Activated effector memory CD4-positive, alpha-beta T cell treated with anti-CD3 and anti-CD28 coated beads, Interleukin-2, amount 50 U/mL, for 16 hours (primary cell): ENCODE data around the gene TEDC1.

ENCODE experiments used
- DNase-seq: peaks from one replicate; pipeline ENCODE4 v3.0.0-alpha.2; 2020

The TEDC1 gene, protein sequence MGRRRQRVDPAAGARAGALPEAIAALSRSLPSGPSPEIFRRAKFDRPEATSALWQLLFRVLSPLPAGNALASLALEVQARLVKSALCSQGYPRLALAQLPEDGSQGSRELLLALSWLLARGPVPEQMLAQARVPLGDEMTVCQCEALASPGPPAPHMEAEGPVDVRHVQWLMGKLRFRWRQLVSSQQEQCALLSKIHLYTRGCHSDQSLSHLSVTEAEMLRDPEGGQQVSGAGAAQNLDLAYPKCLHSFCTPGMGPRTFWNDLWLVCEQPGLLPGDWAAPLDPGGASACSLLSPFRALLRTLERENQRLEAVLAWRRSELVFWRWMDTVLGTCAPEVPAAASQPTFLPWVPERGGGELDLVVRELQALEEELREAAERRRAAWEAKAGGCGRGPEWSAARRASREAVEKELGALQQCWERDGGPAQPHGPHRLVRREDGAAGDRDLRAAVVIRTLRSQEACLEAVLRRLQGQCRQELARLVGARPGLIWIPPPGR

DNA sequence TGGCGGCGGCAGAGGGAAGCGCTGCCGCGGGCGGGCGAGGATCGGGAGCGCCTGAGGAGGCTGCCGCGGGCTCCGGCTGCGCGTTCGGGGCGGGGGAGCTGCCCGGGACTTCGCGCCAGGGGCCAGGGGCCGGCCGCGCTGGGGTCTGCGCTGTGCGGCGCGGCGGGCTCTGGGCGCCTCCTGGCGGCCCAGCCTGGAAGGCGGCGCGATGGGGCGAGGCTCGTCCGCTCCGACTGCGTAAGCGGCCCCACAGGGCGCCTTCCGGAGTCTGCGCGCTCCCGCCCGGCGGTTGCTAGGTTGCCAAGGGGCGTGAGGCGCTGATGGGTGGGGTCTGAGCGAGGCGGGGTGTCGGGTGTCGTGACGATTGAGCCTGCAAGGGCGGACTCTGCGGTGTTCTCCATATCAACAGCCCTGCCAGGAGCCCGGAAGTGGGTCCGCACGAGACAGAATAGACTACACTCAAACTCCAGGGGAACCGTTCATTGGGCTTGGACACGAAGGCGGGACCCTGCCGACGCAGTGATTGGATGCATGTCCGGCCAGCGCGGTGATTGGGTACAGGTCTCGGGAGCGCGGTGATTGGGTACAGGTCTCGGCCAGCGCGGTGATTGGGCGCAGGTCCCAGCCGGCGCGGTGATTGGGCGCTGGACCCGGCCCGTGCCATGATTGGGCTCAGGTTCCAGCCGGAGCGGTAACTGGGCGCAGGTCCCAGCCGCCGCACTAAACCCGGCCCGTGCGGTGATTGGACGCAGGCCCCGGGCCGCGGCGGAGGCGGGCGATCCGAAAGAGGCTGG is at the start of gene TEDC1:
TEDC1 (plus strand) TSS at position 675 of the 794 bp plus-strand sequence. CDS start 130 bp downstream, outside the sequence.
- DNase-seq = peak; percentile 100

DNA sequence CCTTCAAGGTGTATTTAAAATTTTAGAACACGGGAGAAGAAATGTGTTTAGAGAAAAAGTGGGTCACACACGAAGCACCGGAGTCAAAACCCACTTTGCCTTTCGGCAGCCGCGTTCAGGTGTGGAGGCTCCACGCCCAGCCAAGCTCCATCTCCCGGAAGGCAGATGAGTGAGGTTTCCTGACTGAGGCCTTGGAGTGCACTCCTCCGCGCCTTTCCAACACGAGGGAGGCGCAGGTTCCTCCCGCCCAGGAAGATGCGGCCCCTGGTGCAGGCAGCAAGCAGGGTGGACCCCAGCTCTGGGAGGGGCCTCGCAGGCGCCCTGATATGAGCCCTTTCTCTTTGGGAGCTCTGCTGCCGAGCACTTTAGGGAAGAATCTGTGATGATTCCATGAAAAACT is 48.9 kb upstream of the TEDC1 start:
- no peak for DNase-seq

DNA sequence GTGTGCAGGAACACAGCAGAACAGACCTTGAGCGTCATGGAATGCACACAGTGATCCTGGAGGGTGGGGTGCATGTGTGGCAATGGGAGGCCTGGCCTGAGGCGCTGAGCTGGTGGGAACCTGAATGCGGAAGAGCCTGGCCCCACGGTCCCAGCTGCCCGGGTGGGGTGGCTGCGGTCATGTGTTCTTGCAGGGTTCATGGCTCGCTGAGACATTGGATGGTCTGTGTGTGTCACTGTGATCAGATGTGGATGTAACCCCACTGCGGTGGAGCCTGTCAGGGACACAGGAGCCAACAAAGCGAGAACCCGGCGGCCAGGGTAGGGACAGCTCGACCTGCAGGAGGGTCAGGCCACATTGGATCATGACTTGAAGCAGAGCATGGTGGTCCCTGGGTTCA is 48.2 kb upstream of the TEDC1 start:
- DNase-seq = no peak

DNA sequence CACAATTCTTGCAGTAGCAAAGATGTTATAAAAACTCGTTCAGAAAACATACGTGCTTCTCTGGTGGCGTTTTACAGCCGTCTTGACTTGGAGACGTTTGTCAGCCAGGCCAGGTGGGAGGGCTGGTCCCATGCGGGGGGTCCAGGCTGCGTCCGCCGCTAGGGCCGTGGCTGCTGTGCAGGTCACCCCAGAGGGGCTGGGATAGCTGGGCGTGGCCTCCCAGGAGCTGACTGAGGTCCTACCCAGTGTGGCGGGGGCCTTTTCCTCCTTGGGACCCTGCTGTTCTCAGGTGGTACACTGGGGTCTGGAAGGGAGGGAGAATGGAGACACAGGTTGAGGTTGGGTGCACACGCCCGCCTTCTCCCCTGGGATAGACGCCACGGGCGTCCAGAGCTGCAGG is 46.2 kb upstream of the TEDC1 start:
- DNase-seq = no peak

DNA sequence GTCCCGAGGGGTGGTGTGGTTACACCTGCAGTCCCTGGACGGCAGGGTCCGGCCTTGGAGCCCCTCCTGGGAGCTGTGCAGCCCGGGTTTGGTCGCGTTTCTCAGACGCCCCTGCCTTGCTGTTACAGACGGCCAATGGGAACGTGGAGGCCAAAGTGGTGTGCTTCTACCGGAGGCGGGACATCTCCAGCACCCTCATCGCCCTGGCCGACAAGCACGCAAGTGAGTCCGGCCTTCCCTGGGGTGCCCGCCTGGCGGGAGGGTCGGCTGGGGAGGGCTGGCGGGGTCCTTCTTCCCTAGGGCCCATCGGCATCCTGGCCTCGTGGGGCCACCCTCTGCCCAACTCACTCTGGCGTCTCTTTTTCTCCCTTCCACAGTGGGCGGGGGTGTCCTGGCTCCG is 45.8 kb upstream of the TEDC1 start:
- DNase-seq = no peak

DNA sequence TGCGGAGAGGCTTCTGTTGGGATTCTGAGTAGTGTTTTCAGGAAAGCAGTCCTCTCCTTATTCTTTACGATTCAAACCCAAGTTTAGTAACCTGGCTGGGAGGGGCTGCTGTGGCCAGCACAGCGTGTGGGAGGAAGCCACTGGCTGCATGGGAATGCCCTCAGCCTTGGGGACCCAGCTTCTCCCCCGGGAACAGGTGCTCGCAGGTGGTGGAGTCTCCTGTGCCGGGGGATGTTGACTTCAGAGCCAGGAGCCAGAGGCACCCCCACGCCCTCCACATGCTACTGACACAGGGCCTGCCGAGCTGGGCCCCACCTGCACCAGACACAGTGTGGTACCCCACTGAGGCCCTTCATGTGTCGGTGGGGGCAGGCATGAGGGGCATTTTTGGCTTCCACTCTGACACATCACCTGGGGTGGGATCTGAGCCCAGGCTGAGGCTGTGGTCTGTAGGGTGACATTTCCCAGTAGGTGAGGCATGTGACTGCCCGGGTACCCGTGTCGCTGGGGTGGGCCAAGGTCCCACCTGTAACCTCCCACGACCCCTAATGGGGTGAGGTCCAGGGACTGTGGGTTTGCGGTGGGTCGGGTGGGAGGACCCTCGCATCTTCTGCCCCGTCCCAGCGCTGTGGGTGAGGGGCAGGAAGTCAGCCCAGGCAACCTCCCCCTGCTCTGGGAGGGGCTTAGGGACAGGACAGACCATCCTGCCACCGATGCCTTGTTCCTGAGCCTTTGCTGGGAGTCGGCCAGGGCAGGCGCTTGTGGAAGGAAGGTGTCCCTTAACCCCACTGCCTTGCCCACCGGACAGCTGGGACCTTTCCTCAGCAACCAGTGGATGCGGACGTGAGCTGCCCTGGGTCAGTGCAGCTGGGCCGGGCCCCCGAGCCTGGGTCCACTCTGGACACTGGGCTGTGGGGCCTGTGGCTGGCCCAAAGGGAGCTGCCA is 44.9 kb upstream of the TEDC1 start:
- DNase-seq = no peak

DNA sequence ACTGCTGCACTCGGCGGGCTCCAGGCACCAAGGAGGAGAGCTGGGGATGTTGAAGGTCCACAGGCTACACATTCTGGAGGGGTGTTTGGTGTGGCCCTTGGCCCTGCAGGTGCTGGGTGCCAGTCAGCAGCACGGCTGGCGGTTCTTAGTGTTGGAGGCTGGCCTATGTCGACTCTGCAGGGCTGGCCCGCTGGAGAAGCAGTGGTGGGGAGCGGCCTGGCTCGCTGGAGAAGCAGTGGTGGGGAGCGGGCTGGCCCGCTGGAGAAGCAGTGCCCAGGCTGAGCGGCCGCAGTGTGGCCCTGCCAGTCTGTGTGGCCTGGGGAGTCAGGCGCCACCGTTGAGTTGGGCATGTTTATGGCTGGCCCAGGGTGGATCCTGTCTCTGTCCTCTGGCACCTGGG is 44.1 kb upstream of the TEDC1 start:
- no peak for DNase-seq

DNA sequence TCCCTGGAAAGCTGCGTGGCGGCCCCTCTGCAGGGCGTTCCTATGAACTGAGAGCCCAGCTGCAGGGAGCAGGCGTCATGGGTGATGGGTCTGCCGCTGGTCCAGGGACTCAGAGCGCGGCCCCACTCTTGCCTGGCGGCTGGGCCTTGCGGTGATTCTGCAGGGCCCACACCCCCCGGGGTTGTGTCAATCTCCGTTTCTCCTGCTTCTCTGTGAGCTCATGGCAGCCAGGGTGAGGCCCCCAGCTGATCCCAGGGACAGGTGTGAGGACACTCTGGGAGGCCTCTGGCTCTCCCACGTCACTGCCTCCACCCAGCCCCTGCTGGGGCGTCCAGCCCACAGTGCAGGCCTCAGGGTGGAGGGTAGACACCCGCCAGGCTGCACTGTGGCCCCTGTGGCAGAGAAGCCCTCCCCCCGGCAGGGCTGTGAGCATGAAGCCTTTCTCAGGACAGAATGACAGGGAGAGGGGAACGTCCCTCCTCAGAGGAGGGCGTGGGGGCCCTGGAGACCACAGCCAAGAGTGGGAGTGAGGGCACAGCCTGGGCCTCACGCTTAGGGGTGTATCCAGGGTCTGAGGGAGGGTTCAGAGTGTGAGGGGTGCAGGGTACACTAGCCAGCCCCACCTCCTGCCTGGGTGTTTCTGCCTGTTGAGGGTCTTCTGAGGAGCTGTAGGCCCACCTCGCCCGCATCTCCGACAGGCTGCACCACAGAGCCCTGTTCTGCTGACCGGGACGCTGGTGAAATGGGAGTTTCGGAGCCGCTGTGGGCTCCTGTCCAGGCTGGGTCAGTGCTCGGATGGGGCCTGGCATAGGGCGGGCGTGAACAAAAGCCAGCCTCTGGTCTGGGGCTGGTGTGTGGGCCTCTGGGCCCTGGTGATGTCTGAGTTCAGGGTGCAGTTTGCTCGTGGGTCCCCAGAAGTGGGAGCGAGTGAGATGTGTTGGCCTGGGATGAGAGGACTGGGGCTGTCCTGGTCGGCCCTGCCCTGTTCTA is 43.1 kb upstream of the TEDC1 start:
- DNase-seq = no peak

DNA sequence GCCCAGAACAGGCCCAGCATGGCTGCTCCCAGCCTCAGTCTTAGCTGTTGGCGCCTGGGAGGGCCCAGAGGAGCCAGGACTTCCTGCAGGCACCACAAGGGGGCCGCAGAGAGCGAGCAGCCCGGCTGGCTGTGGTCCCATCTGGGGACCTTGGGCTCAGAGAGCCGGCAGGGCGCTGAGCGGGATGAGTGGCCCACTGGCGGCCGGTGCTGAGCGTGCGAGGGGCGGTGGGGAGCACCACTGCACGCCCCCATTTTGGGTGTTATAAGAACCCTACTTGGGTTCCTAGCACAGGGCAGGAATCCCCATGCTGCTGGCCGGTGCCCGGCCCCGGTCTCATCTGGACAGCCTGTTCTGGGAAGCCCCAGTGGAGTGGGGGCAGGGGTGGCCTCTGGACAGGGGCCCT is 42.3 kb upstream of the TEDC1 start:
- peak; percentile 88 for DNase-seq

DNA sequence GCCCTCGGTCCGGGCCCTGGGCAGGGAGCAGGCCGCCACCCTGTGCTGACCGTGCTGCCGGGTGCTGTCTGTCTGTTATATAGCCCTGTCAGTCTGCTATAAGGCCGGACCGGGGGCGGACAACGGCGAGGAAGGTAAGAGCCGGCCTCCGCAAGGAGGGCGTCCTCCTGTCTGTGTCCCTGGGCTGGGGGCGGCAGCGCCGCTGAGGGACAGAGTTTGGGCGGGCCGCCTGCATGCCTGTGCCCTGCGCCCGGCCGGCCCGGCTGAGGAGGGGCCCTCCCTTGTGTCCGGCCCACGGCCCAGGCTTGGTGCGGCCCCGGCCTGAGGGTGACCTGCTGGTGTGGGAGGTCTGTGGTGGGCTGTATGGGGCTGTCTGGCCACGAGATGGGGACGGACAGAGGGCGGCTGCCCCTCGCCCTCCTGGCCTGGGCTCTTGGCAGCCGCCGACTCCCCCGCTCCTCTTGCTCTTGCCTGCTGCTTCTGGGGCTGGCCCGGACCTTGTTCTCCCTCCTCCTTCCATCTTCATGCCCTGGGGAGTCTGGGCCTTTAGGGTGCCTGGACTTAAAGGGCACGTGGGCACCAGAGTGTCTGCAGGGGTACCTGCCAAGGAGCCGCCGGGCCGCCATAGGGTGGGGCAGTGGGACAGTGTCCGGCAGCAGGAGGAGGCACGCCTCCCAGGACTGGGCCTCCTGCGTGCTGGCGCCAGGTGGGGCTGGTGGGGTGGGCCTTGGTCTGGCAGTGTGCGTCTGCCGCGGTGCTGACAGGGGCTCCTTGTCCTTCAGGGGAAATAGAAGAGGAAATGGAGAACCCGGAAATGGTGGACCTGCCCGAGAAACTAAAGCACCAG is 41.5 kb upstream of the TEDC1 start:
- no peak for DNase-seq

DNA sequence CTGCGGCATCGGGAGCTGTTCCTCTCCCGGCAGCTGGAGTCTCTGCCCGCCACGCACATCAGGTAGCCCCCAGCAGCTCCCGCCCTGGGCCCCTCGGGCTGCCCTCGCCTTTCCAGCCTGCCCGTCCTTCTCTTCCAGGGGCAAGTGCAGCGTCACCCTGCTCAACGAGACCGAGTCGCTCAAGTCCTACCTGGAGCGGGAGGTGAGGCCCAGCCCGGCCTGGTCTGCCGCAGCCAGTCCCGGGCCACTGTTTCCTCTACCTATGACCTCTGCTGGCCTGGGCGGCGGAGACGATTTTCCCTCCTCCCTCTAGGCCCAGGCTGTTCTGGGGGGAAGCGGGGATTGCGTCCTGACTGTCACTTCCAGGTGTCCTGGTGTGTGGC is 40.9 kb upstream of the TEDC1 start:
- DNase-seq = no peak

DNA sequence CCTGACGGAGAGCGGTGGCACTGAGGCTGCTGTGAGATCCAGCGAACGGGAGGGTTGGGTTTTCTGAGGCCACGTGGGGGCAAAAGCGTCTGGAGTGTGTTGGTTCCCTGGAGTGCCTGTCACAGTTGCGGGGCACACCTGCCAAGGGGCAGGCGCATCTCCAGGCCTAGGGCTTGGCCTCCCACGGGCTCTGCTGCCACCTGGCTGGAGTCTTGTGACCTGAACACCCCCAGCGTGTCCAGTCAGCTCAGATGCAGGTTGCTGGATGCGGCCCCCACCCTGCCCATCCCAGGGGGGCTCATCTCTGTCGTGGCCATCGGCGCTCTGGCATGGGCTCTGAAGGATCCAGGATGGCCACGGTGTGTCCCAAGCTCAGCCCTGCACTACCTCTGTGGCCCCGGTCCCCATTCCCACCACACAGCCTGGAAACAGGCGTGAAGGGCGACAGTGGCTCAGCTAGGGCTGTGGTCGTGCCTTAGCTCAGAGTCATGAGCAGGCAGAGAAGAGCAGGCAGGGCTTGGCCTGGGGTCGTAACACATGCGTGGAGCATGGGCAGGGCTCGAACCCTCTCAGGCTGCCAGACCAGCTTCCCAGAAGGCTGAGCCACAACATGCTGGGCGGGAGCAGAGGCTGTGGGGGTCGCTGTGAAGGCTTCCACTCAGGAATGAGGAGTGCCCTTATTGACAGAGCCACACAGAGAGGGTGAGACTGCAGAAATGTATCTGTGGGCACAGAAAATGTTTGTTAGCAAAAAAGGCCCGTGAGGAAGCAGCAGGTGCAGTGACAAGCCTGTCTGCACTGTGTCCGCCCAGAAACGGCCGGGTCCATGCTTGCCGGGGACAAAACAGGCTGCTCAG is 40.0 kb upstream of the TEDC1 start:
- DNase-seq = no peak

DNA sequence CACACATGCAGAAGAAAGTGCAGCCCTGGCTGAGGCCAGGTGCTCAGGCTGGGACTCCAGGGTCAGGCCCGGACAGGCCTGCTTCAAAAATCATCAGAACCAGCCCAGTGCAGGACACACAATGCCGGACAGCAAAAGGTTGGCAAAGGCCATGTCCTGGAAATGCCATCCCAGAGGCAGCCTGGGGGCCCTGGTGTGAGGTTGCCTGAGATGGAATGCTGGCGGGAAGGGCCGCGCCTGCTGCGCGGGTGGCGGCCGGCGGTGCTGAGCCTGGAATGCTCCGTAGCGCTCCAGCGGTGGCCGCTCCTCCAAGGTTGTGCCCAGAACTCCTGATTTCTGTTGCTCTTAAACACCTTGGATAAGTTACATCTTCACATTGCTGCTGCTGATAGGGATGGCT is 38.1 kb upstream of the TEDC1 start:
- no peak for DNase-seq

DNA sequence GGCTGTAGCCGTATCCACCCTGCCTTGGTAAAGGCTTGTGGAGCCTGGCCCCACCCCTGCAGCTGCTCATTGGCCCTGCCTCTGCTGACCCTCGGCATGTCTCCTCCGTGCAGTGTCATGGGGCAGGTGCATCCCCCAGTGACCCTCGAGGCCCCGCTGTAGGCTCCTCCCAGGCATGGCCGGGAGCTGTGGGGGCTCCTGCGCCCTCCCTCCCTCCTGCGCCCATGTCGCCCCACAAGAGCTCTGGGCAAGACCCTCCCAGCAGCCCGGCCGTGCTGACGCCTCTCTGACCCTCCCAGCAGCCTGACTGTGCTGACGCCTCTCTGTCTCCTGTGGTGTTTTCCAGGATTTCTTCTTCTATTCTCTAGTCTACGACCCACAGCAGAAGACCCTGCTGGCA is 37.2 kb upstream of the TEDC1 start:
- no peak for DNase-seq

DNA sequence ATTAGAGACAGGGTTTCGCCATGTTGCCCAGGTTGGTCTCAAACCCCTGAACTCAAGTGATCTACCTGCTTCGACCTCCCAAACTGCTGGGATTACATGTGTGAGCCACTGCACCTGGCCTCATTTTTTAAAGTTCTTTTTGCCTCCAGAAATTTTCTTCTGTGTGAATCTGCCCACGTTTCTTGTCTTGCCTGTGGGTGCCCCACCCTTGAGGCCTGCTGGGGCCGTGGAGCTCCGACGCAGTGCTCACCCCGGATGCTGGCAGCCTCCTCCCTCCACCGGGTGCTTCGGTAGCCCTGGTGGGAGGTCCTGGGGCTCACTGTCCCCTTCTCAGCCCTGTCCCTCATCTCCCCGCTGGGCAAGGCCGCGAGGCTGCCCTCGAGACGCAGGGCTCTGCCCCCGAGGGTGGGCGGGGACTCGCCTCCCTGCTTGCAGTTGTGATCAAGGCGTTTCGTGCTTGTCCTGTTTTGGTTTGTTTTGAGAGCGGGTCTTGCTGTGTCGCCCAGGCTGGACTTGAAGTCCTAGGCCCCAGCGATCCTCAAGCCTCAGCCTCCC is 35.9 kb upstream of the TEDC1 start:
- no peak for DNase-seq

DNA sequence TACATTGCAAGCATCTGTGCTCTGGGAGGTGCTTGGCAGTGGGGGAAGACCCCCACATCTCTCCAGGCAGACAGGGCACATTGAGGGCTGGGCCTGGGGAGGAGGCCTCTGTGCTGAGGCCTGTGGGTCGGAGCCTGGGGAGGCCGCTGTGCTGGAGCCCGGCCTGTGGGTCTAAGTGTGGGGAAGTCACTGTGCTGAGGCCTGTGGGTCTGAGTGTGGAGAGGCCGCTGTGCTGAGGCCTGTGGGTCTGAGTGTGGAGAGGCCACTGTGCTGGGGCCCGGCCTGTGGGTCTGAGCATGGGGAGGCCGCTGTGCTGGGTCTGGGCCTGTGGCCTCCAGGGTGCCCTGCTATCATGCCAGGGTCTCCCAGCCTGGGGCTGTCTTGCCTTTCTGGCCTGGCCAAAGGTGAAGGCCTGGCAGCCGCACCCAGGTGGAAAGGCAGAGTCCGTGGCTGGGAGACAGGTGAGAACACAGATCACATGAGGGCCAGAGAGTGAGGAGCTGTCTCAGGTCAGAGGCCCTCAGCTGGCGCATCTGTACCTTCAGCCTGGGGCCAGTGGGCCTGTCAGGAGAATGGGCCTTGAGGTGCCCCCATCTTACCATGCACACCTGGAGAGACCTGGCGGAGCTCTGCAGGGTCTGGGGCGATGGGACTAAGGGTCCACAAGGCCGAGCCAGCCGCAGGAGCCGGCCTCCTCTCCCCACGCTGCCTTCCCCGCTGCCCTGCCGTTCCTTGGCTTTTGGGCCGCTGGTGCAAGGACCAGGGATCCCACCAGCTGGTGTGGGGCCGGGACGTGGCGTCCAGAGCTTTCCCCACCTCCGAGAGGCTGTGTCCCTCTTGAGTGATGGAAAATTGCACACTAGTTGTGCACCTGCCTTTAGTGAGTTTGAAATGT is 35.0 kb upstream of the TEDC1 start:
- DNase-seq = no peak

DNA sequence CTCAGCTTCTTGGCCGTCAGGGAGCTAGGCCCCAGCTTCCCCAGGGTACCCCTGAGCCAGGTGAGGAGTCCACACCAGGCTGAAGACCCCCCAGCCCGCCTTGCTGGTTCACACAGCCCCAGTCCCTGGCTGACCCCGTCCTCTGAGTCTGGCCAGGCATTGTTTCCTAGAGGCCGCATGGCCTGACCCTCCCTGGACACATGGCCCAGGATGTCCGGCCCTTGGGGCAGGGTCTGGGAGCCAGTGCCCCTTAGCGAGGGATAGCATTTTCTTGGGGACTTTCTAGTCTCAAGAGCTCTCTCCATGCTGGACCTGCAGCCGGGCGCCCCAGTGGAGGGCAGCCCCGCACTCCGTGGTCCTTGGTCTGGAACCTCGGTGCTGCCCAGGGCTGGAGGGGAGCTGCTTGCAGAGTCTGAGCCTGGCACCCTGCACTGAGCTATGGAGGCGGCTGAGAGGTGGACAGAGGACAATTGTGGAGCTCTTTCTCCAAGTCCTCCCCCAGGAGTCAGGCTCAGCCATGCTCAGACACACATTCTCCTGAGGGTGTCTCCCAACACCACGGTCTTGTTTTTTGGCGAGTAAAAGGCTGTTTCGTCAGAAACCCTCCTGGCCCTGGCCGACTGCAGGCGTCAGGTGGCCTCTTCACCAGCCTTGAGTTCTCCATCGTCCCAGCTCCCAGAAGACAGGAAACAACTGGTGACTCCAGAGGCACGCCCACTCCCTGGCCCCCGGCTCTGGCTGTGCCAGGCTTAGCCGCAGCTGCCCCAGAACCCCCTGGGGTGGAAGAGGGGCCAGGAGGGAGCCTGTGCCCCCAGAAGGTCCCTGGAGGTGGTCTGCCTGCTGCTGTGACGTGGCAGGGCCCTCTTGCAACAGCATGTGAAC is 34.1 kb upstream of the TEDC1 start:
- no peak for DNase-seq
